ENCODE data around the gene CBX6. TPM values are rescaled to one million over a fixed set of nuclear protein-coding genes. Genes with fewer than 3 reads are reported as not detected.

CBX6 gene
- total RNA-seq, 2 donors from 2014 or later: 28.0 to 57.0 TPM

DNA sequence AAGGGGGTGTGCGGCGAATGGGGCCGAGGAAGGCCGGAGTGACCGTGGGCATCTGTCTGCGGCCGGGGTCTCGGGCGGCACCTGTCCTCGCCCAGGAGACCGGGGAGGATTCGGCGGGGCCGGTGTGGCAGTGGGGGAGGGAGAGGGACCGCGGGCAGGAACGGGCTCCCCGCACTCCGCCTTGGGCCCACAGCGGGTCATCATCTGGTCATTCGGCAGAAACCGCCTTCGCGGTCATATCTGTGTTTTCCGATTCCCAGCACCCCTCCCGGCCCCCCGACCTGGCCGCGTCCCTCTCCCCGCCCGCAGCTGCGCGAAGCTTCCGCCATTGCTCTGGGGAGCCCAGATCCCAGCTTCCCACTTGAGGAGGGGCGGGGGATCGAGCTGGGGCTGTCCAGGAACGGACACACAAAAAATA lies 824 bp upstream of the CBX6 start:
- DNase-seq (ENCODE audit: low spot score): peak; percentile 73
- Histone ChIP-seq H3K27ac (peak overlapping the region; percentile 98 to 99), H3K4me3 (peak overlapping the region; percentile 64 to 79), H3K36me3 (peaks cover 20% of the 10 kb centered on the region), H3K4me1 (peaks cover 0 to 39% of the 10 kb centered on the region in 2 donors), H3K9me3 (no peaks in the 10 kb centered on the region), H3K27me3 (no peaks in the 10 kb centered on the region)
- no peak for TF ChIP-seq CTCF (IDR thresholded peaks at IDR 0.05)

GRCh38 chr22:38871360-38872171 lies 450 bp downstream of the CBX6 start:
- Histone ChIP-seq H3K36me3 (peaks cover 28% of the 10 kb centered on the region), H3K9me3 (no peaks in the 10 kb centered on the region), H3K4me1 (peaks cover 0 to 41% of the 10 kb centered on the region in 2 donors), H3K4me3 (peak overlapping the region; percentile 64 to 79), H3K27ac (peak overlapping the region; percentile 89 to 99), H3K27me3 (no peaks in the 10 kb centered on the region)
- peak; percentile 57 for DNase-seq (ENCODE audit: low spot score)
- peak in 1 of 2 donors; percentile 16 for TF ChIP-seq CTCF (IDR thresholded peaks at IDR 0.05)

- peaks cover 35% of the 10 kb centered on the region for H3K36me3 ChIP-seq
- H3K4me3 ChIP-seq: peak overlapping the region; percentile 64 to 79
- peak; percentile 56 for DNase-seq (ENCODE audit: low spot score)
- H3K27me3 ChIP-seq: no peaks in the 10 kb centered on the region
- peak overlapping the region; percentile 89 to 99 for H3K27ac ChIP-seq
- H3K9me3 ChIP-seq: no peaks in the 10 kb centered on the region
- no peak for TF ChIP-seq CTCF (IDR thresholded peaks at IDR 0.05)
- peaks cover 0 to 48% of the 10 kb centered on the region in 2 donors for H3K4me1 ChIP-seq
Measured at GRCh38 chr22:38870791-38871359, 1.1 kb downstream of the CBX6 start.

DNA sequence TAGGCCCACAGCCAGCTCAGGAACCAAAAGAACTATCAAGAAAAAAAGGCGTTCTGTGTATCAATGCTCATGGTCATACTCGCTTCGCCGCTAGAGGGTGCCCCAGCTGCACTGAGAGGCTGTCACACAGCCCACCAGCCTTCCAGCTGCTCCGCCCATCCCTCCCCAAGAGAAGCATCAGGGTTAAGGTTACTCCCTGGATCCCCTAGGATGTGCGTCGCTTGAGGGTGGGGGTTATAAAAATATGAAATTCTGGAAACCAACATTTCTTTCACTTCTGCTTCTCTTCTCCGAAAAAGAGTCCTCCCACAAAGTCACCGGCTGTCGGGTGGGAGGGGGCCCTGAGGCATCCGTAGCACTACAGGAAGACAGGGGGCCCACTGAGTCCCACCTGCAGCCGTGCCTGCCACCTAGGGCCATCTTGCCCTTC lies 1.7 kb downstream of the CBX6 start:
- Histone ChIP-seq H3K36me3 (peaks cover 40% of the 10 kb centered on the region), H3K9me3 (no peaks in the 10 kb centered on the region), H3K4me1 (peaks cover 0 to 53% of the 10 kb centered on the region in 2 donors), H3K27me3 (no peaks in the 10 kb centered on the region), H3K27ac (peak overlapping the region; percentile 89 to 99), H3K4me3 (peak overlapping the region; percentile 64 to 79)
- peak; percentile 89 for DNase-seq (ENCODE audit: low spot score)
- TF ChIP-seq CTCF (IDR thresholded peaks at IDR 0.05): peak; percentile 86 to 92

- H3K4me3 ChIP-seq: no peak overlapping the region
- no peak overlapping the region for H3K27ac ChIP-seq
- no peak for DNase-seq (ENCODE audit: low spot score)
- no peak for TF ChIP-seq CTCF (IDR thresholded peaks at IDR 0.05)
- H3K4me1 ChIP-seq: peaks cover 0 to 60% of the 10 kb centered on the region in 2 donors
- H3K36me3 ChIP-seq: peaks cover 40% of the 10 kb centered on the region
- no peaks in the 10 kb centered on the region for H3K9me3 ChIP-seq
- H3K27me3 ChIP-seq: no peaks in the 10 kb centered on the region
Measured at GRCh38 chr22:38869663-38870062, 2.4 kb downstream of the CBX6 start.

Measured in right atrium auricular region (tissue), 2 donors.